GM18951 (cell line): ENCODE measurements around the gene ZMYND8.

Source experiments
- POLR2A ChIP-seq: IDR thresholded peaks from 4 replicates; pipeline ENCODE4 v1.6.1; 2011; ENCODE audit warnings: mild to moderate bottlenecking; ENCODE audit not compliant: insufficient read length, insufficient read depth; ENCODE audit errors: extremely low read depth
- in situ Hi-C: fragments of 300-500 bp; cut with MboI; formaldehyde crosslinking; loops from one replicate; pipeline ENCODE4 v1.12.0; 2022; ENCODE audit warnings: low sequenced_read_pairs, mixed read lengths, inconsistent platforms; ENCODE audit not compliant: unreplicated experiment

Gene ZMYND8

DNA sequence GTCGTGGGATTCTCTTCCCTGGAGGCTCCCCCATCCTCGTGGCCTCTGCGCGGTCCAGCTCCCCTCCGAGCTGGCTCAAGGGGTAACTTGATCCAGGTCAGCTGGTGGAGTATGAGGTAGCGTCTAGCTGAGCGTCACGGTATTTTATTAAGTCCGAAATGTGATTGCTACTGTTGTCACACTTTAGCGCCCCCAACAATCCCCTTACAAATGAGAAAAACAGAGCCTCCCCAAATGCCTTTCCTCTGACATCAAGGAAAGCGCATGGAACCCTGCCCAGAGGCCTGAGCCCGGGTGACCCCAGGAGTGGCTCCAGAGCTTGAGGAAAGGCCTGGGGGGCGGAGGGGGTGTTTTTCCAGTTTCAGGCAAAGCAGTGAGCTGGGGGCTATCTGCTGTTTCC lies 192.4 kb downstream of the ZMYND8 start:
- in situ Hi-C loops = no loop called here
- TF ChIP-seq POLR2A = no peak

DNA sequence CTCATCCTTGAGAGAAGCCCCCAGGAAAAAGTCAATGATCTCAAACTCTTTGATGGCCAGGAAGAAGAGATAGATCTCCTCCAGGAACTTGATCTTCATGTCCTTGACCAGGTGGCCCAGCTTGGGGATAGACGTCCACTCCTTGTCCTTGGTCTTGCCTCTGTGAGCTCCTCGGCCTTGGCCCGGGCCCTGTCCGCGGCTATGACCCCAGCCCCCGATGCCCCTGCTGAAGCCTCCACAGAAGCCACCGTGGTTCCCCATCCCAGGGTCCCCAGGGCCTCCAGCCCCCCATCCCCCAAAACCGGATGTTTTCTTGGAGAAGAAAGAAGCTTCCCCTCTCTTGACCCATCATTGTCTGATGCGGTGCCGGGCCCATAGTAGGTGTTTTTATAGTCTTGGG lies 195.1 kb downstream of the ZMYND8 start:
- TF ChIP-seq POLR2A = no peak
- in situ Hi-C loops = no loop called here

DNA sequence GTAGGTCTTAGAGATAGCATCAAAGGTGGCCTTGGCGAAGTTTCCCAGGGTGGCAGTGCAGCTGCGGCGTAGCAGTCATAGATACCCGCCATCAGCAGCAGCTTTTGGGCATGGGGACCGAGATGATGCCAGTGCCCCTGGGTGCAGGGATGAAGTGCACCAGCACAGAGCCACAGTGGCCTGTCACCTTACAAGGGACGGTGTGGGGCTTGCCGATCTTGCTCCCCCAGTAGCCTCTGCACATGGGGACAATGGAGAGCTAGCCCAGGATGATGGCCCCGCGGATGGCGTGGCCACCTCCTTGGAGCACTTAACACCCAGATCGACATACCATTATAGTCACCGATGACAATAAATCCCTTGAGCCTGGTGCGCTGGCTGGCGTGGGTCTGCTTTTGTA lies 195.5 kb downstream of the ZMYND8 start:
- in situ Hi-C loops = no loop called here
- TF ChIP-seq POLR2A = no peak

DNA sequence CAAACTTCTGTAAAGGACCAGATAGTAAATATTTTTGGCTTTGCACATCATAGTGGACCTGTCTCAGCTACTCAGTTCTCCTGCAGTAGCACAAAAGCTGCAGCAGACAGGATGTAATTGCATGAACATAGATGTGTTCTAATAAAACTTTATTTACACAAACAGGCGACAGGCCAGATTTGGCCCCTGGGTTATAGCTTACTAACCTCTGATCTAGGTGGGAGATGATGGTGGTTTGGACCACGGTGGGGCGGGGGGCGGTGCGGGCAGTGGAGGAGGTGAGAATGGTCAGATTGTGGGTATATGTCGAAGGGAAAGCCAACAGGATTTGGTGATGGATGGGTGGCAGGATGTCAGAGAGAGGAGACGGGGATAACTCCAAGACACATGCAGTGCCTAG lies 196.3 kb downstream of the ZMYND8 start:
- in situ Hi-C loops = no loop called here

More for the DNA sequence above, 196.3 kb downstream of the ZMYND8 start:
- no peak for TF ChIP-seq POLR2A
